Activated CD4-positive, alpha-beta T cell treated with anti-CD3 and anti-CD28 coated beads, Interleukin-2, amount 10 ng/mL, durations not matched to agents 7 days and 5 days (primary cell): ENCODE data around the gene VWA5B2. TPM values are rescaled to one million over a fixed set of nuclear protein-coding genes. Genes with fewer than 3 reads are reported as not detected.

Experiments
- CTCF ChIA-PET: fragments of 350-600 bp; sonication (Branson Sonifier 250); formaldehyde crosslinking; loops from one replicate; lab custom pipeline; 2021; ENCODE audit warnings: antibody characterized with exemption; lab: Charles Lee
- POLR2A ChIA-PET: fragments of 350-600 bp; sonication (Branson Sonifier 250); formaldehyde crosslinking; loops from one replicate; lab custom pipeline; 2021; ENCODE audit warnings: antibody characterized with exemption; lab: Charles Lee
- DNase-seq: peaks from one replicate; pipeline ENCODE4 v3.0.0-alpha.2; 2020
- H3K27ac Mint-ChIP-seq: one replicate; pipeline ENCODE4 v1.8.0; 2021; ENCODE audit warnings: mild to moderate bottlenecking, moderate library complexity, mixed read lengths
- H3K27me3 Mint-ChIP-seq: one replicate; pipeline ENCODE4 v1.8.0; 2021; ENCODE audit warnings: mixed read lengths
- H3K36me3 Mint-ChIP-seq: one replicate; pipeline ENCODE4 v1.8.0; 2021; ENCODE audit warnings: low read depth, mixed read lengths
- H3K4me1 Mint-ChIP-seq: one replicate; pipeline ENCODE4 v1.8.0; 2021; ENCODE audit warnings: mixed read lengths
- H3K4me3 Mint-ChIP-seq: one replicate; pipeline ENCODE4 v1.8.0; 2021; ENCODE audit warnings: mild to moderate bottlenecking, moderate library complexity, mixed read lengths
- H3K9me3 Mint-ChIP-seq: one replicate; pipeline ENCODE4 v1.8.0; 2021; ENCODE audit warnings: mixed read lengths
- total RNA-seq, 2 experiments: library from RNA; stranded (reverse); gene quantifications; one replicate each; pipeline ENCODE4 v1.2.3, GENCODE V29; 2021

Gene VWA5B2
- not detected for total RNA-seq

GRCh38 chr3:184229394-184230080 lies at the start of gene VWA5B2:
Gene VWA5B2 (plus strand): TSS chr3:184229585. CDS start chr3:184230529, 944 bp downstream.
- H3K36me3 Mint-ChIP-seq: no peaks in the 10 kb centered on the region
- no peaks in the 10 kb centered on the region for H3K9me3 Mint-ChIP-seq
- POLR2A ChIA-PET: no interaction called here
- peak within 1 kb of the TSS; percentile 50 for H3K4me3 Mint-ChIP-seq
- H3K27ac Mint-ChIP-seq: no peak within 1 kb of the TSS
- peaks cover 53% of the 10 kb centered on the region for H3K27me3 Mint-ChIP-seq
- DNase-seq: peak; percentile 55
- H3K4me1 Mint-ChIP-seq: peaks cover 10% of the 10 kb centered on the region
- CTCF ChIA-PET: interaction anchor here (1.0 to 1.4 kb wide), 3 partner anchors 14 to 21 kb away, joined by 3 to 5 read pairs (median 4); no protein-coding TSS in a partner anchor

GRCh38 chr3:184180165-184180564 lies 49.2 kb upstream of the VWA5B2 start:
- peaks cover 68% of the 10 kb centered on the region for H3K36me3 Mint-ChIP-seq
- POLR2A ChIA-PET: no interaction called here
- no peak for DNase-seq

GRCh38 chr3:184181596-184181995 lies 47.8 kb upstream of the VWA5B2 start:
- no peak for DNase-seq
- CTCF ChIA-PET: interaction anchor here (0.7 to 1.0 kb wide), 3 partner anchors 15 to 44 kb away, joined by 3 read pairs; no protein-coding TSS in a partner anchor
- Mint-ChIP-seq H3K9me3 (no peaks in the 10 kb centered on the region), H3K27me3 (no peaks in the 10 kb centered on the region), H3K27ac (no peak overlapping the region), H3K4me3 (no peak overlapping the region), H3K36me3 (peaks cover 68% of the 10 kb centered on the region), H3K4me1 (peaks cover 31% of the 10 kb centered on the region)
- POLR2A ChIA-PET: no interaction called here

More at GRCh38 chr3:184180165-184180564, 49.2 kb upstream of the VWA5B2 start:
- Mint-ChIP-seq H3K9me3 (no peaks in the 10 kb centered on the region), H3K27me3 (no peaks in the 10 kb centered on the region), H3K4me1 (peaks cover 34% of the 10 kb centered on the region), H3K27ac (no peak overlapping the region), H3K4me3 (no peak overlapping the region)
- CTCF ChIA-PET: interaction anchor here (0.6 to 1.5 kb wide), 3 partner anchors 24 to 264 kb away, joined by 3 to 4 read pairs (median 3); no protein-coding TSS in a partner anchor

DNA sequence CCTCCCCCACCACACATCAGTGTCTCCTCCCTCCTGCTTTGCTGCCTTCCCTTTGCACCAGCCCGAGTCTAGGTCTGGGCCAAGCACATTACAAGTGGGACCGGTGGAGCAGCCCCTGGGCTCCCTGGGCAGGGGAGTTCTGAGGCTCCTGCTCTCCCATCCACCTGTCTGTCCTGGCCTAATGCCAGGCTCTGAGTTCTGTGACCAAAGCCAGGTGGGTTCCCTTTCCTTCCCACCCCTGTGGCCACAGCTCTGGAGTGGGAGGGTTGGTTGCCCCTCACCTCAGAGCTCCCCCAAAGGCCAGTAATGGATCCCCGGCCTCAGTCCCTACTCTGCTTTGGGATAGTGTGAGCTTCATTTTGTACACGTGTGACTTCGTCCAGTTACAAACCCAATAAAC lies 45.7 kb upstream of the VWA5B2 start:
- Mint-ChIP-seq H3K9me3 (no peaks in the 10 kb centered on the region), H3K27me3 (no peaks in the 10 kb centered on the region), H3K4me3 (no peak overlapping the region), H3K4me1 (peaks cover 32% of the 10 kb centered on the region), H3K27ac (no peak overlapping the region), H3K36me3 (peaks cover 63% of the 10 kb centered on the region)
- ChIA-PET POLR2A (no interaction called here), CTCF (interaction anchor here (0.7 to 4.3 kb wide), 7 partner anchors 10 to 109 kb away, joined by 3 to 22 read pairs (median 3); partner anchors contain the start of genes AP2M1 and EIF2B5)
- DNase-seq: no peak

GRCh38 chr3:184184546-184185230 lies 44.7 kb upstream of the VWA5B2 start:
- Mint-ChIP-seq H3K36me3 (peaks cover 58% of the 10 kb centered on the region), H3K9me3 (no peaks in the 10 kb centered on the region), H3K4me3 (peak overlapping the region; percentile 94), H3K27me3 (no peaks in the 10 kb centered on the region), H3K4me1 (peaks cover 36% of the 10 kb centered on the region), H3K27ac (peak overlapping the region; percentile 82)
- DNase-seq: no peak
- ChIA-PET CTCF (interaction anchor here (0.6 to 4.3 kb wide), 5 partner anchors 11 to 270 kb away, joined by 3 to 22 read pairs (median 4); partner anchors contain the start of genes AP2M1 and EIF2B5), POLR2A (no interaction called here)

GRCh38 chr3:184185461-184186183 lies 43.8 kb upstream of the VWA5B2 start:
- peak overlapping the region; percentile 94 for H3K4me3 Mint-ChIP-seq
- no peaks in the 10 kb centered on the region for H3K9me3 Mint-ChIP-seq
- POLR2A ChIA-PET: interaction anchor here (0.7 kb wide), 1 partner anchor 10 kb away, joined by 3 read pairs; no protein-coding TSS in a partner anchor
- no peaks in the 10 kb centered on the region for H3K27me3 Mint-ChIP-seq
- H3K27ac Mint-ChIP-seq: peak overlapping the region; percentile 94
- peak; percentile 99 for DNase-seq
- peaks cover 57% of the 10 kb centered on the region for H3K36me3 Mint-ChIP-seq
- H3K4me1 Mint-ChIP-seq: peaks cover 36% of the 10 kb centered on the region
- CTCF ChIA-PET: interaction anchor here (0.6 to 4.3 kb wide), 5 partner anchors 9 to 271 kb away, joined by 3 to 22 read pairs (median 3); partner anchors contain the start of genes AP2M1 and DVL3

DNA sequence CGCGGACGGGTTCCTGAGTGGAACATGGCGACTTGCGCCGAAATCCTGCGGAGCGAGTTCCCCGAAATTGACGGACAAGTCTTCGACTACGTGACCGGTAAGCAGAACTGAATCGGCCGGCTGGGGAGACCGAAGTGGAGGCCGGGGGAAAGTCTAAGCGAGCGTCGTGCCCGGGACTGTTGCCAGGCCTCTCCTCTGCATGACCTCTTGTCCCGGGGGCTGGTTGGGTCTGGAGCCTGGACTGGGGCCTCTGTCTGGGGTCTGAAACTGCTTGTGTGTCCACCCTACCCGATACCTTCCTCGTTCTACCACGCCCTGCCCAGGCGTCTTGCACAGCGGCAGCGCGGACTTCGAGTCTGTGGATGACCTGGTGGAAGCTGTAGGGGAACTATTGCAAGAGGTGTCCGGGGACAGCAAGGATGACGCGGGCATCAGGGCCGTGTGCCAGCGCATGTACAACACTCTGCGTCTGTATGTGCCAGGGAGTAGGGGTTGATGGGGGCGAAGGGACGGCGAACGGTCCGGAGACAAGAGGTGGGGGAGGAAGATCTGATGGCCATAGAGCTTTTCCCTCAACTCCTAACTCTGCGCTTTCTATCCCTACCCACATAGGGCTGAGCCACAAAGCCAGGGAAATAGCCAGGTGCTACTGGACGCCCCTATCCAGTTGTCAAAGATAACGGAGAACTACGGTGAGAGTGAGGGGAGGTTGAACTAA lies 43.0 kb upstream of the VWA5B2 start, which contains the start of gene ABCF3:
TSS of gene ABCF3 (plus strand) at position 16 of the 718 bp plus-strand sequence. CDS start at position 25, 9 bp downstream.
- H3K4me1 Mint-ChIP-seq: peaks cover 36% of the 10 kb centered on the region
- H3K36me3 Mint-ChIP-seq: peaks cover 50% of the 10 kb centered on the region
- CTCF ChIA-PET: interaction anchor here (0.7 to 4.3 kb wide), 4 partner anchors 9 to 42 kb away, joined by 3 to 22 read pairs (median 3); partner anchors contain the start of genes AP2M1 and DVL3
- no peaks in the 10 kb centered on the region for H3K27me3 Mint-ChIP-seq
- no peak for DNase-seq
- H3K4me3 Mint-ChIP-seq: peak within 1 kb of the TSS; percentile 94
- POLR2A ChIA-PET: interaction anchor here (0.7 kb wide), 1 partner anchor 11 kb away, joined by 3 read pairs; no protein-coding TSS in a partner anchor
- H3K9me3 Mint-ChIP-seq: no peaks in the 10 kb centered on the region
- H3K27ac Mint-ChIP-seq: peak within 1 kb of the TSS; percentile 94

DNA sequence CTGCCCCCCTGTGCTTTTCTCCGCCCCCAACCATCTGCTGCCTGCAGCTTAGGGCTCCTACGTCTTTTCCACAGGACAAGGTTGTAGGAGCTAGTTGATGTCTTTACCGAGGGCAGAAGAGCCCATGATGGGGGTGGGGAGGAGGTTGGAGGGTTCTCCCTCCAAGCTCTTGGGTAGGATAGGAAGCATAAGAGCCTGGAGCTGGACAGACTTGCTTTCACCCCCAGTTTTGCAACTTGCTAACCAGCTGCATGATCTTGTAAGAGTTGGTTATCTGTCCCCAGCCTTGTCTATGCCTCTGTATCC lies 42.5 kb upstream of the VWA5B2 start:
- H3K4me3 Mint-ChIP-seq: peak overlapping the region; percentile 94
- no peaks in the 10 kb centered on the region for H3K27me3 Mint-ChIP-seq
- ChIA-PET POLR2A (no interaction called here), CTCF (no interaction called here)
- H3K4me1 Mint-ChIP-seq: peaks cover 36% of the 10 kb centered on the region
- DNase-seq: no peak
- no peaks in the 10 kb centered on the region for H3K9me3 Mint-ChIP-seq
- H3K27ac Mint-ChIP-seq: peak overlapping the region; percentile 94
- H3K36me3 Mint-ChIP-seq: peaks cover 47% of the 10 kb centered on the region

- DNase-seq: no peak
- H3K9me3 Mint-ChIP-seq: no peaks in the 10 kb centered on the region
- CTCF ChIA-PET: no interaction called here
- no peak overlapping the region for H3K27ac Mint-ChIP-seq
- POLR2A ChIA-PET: no interaction called here
- peaks cover 36% of the 10 kb centered on the region for H3K4me1 Mint-ChIP-seq
- no peaks in the 10 kb centered on the region for H3K27me3 Mint-ChIP-seq
- peak overlapping the region; percentile 94 for H3K4me3 Mint-ChIP-seq
- H3K36me3 Mint-ChIP-seq: peaks cover 44% of the 10 kb centered on the region
Measured at GRCh38 chr3:184188080-184188479, 41.3 kb upstream of the VWA5B2 start.

DNA sequence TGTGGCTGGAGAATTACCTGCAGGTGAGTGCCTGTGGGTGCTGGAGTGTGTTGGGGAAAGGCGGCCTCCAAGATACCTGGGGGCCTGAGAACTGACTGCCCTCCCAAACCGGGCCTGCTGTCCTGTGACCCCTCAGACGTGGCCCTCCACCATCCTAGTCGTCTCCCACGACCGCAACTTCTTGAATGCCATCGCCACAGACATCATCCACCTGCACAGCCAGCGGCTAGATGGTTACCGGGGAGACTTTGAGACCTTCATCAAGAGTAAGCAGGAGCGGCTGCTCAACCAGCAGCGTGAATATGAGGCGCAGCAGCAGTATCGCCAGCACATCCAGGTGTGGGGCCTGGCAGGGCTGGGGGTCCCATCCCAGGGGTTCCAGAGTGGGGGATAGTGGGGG lies 40.0 kb upstream of the VWA5B2 start:
- POLR2A ChIA-PET: no interaction called here
- Mint-ChIP-seq H3K4me3 (no peak overlapping the region), H3K9me3 (no peaks in the 10 kb centered on the region), H3K27me3 (no peaks in the 10 kb centered on the region), H3K27ac (no peak overlapping the region), H3K36me3 (peaks cover 41% of the 10 kb centered on the region), H3K4me1 (peaks cover 33% of the 10 kb centered on the region)
- no peak for DNase-seq
- CTCF ChIA-PET: no interaction called here

DNA sequence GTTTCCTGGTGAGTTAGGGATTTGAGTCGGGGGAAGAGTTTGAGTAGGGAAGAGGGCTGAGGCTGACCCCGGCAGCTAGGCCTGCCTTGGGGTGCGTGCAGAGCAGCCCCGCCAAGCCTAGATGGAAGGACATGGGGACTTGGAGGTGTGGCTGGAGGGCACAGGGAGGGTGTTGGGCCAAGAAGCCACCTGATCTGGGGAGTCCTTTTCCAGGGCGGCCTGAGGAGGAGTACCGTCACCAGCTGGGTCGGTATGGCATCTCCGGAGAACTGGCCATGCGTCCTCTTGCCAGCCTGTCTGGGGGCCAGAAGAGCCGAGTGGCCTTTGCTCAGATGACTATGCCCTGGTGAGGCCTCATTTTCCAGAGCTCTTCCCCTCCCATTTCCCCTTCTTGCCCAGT lies 36.5 kb upstream of the VWA5B2 start:
- POLR2A ChIA-PET: no interaction called here

More for the DNA sequence above, 36.5 kb upstream of the VWA5B2 start:
- CTCF ChIA-PET: interaction anchor here (1.2 kb wide), 1 partner anchor 11 kb away, joined by 3 read pairs; no protein-coding TSS in a partner anchor
- H3K4me3 Mint-ChIP-seq: no peak overlapping the region
- H3K27me3 Mint-ChIP-seq: no peaks in the 10 kb centered on the region
- no peaks in the 10 kb centered on the region for H3K9me3 Mint-ChIP-seq
- no peak for DNase-seq
- H3K4me1 Mint-ChIP-seq: peaks cover 8% of the 10 kb centered on the region
- peaks cover 33% of the 10 kb centered on the region for H3K36me3 Mint-ChIP-seq
- H3K27ac Mint-ChIP-seq: no peak overlapping the region
